ENCODE measurements around the gene DAND5.

DNA sequence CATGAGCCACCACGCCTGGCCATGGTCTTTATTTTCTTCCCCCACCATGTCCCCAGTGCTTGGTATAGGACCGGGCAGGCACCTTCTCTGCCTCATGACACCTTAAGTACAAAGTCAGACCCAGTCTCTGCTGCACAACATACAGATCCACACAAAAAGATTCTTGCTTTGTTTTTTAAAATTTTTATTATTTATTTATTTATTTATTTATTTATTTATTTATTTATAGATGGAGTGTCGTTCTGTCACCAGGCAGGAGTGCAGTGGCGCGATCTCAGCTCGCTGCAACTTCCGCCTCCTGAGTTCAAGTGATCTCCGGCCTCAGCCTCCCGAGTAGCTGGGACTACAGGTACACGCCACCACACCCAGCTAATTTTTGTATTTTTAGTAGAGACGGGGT lies 23.4 kb downstream of the DAND5 start:
- TF ChIP-seq RFX5 (IDR thresholded peaks at IDR 0.05; ENCODE audit: low read depth, low read length) (no peak), POLR2AphosphoS2 (IDR thresholded peaks at IDR 0.05; ENCODE audit: low read depth, low read length) (no peak), CC2D1A (CRISPR knock-in tag; IDR thresholded peaks at IDR 0.05) (no peak), PITX1 (CRISPR knock-in tag; IDR thresholded peaks at IDR 0.05) (no peak), POLR2A (IDR thresholded peaks at IDR 0.05; ENCODE audit: insufficient read depth in 1 of 2, low read depth in 2 of 2, low read length in 2 of 2) (no peak), ZNF335 (CRISPR knock-in tag; IDR thresholded peaks at IDR 0.05) (no peak), TCF7 (IDR thresholded peaks at IDR 0.05; ENCODE audit: low read depth) (no peak), DPF2 (CRISPR knock-in tag; IDR thresholded peaks at IDR 0.05; ENCODE audit: borderline replicate concordance, low read depth) (no peak)

Measured in HepG2 (cell line).